ENCODE measurements around the gene CERS6.

DNA sequence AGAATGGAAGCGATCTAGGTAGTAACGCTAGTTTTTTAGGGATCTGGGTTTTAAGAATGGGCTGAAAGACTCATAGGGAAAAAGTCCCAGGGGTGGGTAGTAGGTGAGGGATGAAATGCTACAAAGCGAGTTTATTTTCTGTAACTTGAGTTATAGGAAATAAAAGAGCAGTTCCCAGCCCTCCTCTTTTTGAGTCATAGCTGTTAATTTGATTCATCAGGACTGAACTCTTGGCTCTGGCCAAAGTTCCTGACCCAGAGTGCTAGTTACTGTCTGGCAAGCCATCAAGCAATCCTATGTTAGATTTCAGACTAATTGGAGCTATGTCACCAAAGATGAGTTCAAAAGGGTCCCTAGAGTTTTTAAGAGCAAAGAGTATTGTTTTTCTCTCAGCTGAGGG is 328.9 kb downstream of the CERS6 start:
- no peak for TF ChIP-seq CTCF (tag by site-specific recombination; IDR thresholded peaks at IDR 0.05)
- no peak for TF ChIP-seq ZNF341 (tag by site-specific recombination; IDR thresholded peaks at IDR 0.05; ENCODE audit: low read depth)
- no peak for TF ChIP-seq ZNF404 (tag by site-specific recombination; IDR thresholded peaks at IDR 0.05)
